Measurements from ENCODE around the gene TMEM109. TPM values are rescaled to one million over a fixed set of nuclear protein-coding genes. Genes with fewer than 3 reads are reported as not detected.

The TMEM109 gene
- total RNA-seq, 1 experiment from 2014 or later: 17.6 TPM

- Histone ChIP-seq H3K9me3 (no peaks in the 10 kb centered on the region), H3K36me3 (no peaks in the 10 kb centered on the region), H3K27me3 (no peaks in the 10 kb centered on the region), H3K4me3 (no peak overlapping the region)
- DNase-seq: no peak
Measured at GRCh38 chr11:60928563-60929001, 14.6 kb downstream of the TMEM109 start.

DNA sequence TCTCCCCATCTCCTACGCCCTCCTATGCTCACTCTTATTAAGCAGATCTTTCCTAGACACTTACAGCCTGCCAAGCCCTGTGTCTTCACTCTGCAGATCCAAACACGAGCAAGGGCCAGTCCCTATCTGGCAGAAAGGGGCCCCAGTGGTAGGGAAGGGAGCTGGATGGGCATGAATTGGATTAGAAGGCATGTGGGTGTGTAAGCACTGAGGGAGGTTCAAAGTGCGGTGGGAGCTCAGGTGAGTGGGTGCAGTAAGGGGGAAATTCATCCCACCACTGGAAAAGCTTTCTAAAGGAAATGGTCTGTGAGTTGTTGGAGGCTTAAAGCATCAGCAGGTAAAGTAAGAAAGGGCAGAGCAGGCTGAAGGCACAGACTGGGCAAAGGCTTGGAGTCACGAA is 15.8 kb downstream of the TMEM109 start:
- Histone ChIP-seq H3K36me3 (no peaks in the 10 kb centered on the region), H3K4me3 (no peak overlapping the region), H3K9me3 (no peaks in the 10 kb centered on the region), H3K27me3 (no peaks in the 10 kb centered on the region)
- no peak for DNase-seq

DNA sequence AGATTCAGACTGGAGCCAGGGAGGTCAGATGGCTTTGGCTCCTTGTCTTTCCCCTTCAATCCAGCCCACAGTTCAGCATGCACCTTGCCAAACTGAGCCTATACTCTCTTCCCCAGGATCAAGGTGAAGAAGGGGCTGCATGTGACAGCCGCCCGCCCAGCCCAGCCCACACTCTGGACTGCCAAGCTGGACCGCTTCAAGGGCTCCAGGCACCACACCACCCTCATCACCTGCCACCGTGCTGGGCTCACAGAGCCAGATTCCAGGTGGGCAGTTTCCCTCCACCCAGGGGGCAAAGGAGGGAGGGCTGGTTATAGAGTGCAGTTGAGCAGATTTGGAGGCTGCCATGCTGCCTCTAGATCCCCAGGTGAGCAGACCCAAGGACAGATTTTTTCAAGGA is 16.4 kb downstream of the TMEM109 start:
- H3K9me3 ChIP-seq: no peaks in the 10 kb centered on the region
- H3K27me3 ChIP-seq: no peaks in the 10 kb centered on the region
- DNase-seq: no peak
- H3K4me3 ChIP-seq: no peak overlapping the region
- H3K36me3 ChIP-seq: no peaks in the 10 kb centered on the region

DNA sequence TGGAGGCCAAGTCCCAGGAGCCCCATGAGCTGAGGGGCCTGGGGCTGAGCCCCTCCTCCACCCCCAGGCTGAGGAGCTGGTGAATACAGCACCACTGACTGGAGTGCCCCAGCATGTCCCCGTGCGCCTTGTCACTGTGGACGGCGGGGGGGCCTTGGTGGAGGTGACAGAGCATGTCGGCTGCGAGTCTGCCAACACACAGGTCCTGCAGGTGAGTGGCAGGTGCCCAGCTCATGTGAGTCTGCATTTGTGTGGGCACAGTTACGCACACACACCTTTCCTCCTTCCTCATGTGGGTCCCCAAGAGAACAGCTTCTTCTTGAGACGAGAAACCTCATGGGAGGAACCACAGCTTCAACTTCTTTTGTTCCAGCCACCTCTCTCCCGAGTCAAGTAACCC is 18.0 kb downstream of the TMEM109 start:
- H3K27me3 ChIP-seq: no peaks in the 10 kb centered on the region
- H3K9me3 ChIP-seq: no peaks in the 10 kb centered on the region
- no peak for DNase-seq
- H3K4me3 ChIP-seq: no peak overlapping the region
- H3K36me3 ChIP-seq: no peaks in the 10 kb centered on the region

GRCh38 chr11:60932605-60933356 is 18.8 kb downstream of the TMEM109 start:
- Histone ChIP-seq H3K36me3 (no peaks in the 10 kb centered on the region), H3K9me3 (no peaks in the 10 kb centered on the region), H3K4me3 (no peak overlapping the region), H3K27me3 (no peaks in the 10 kb centered on the region)
- DNase-seq: no peak

DNA sequence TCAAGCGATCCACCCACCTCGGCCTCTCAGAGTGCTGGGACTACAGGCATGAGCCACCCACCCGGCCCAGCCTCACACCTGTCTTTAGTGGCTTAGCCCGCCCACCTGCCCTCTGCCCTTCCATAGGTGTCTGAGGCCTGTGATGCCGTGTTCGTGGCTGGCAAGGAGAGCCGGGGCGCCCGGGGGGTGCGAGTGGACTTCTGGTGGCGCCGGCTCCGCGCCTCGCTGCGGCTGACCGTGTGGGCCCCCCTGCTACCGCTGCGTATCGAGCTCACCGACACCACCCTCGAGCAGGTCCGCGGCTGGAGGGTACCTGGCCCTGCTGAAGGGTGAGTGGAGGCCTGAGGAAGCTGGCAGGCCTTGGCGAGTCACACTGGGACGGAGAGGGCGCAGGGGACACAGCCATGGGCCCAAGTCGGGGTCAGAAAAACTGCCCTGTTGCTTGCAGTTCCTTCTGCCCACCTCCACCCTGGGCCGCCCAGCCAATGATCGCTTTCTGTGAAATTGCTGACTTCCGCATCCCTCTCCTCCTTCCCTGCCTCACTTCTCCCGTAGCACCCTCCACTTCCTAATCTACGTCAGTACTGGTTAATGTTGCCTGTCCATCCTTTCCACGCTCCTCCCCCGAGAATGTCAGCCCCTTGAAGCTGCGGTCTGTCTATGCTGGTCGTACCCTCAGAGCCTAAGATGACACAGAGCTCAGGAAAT is 19.6 kb downstream of the TMEM109 start:
- no peak for DNase-seq
- Histone ChIP-seq H3K4me3 (no peak overlapping the region), H3K36me3 (no peaks in the 10 kb centered on the region), H3K9me3 (no peaks in the 10 kb centered on the region), H3K27me3 (no peaks in the 10 kb centered on the region)

DNA sequence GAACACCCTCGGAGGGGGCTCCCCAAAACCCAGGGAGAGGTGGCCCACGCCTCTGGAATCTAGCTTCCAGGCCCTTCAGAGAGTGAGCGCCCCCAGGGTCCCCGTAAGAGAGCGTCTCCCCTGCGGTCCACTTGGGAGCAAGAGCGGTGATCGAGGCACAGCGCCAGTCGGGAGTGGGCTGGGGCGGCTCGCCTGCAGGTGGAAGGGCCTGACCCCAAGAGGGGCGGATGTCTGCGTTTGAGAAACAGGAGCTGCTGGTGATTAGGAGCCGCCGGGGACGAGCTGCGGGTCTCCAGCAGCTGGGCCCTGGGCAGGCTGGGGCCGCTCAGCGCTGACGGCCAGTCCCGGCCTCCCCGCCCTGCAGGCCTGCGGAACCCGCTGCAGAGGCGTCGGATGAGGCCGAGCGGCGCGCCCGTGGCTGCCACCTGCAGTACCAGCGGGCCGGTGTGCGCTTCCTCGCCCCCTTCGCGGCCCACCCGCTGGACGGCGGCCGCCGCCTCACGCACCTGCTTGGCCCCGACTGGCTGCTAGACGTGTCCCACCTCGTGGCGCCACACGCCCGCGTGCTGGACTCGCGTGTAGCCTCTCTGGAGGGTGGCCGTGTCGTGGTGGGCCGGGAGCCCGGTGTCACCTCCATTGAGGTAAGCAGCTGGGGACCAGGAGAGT is 20.3 kb downstream of the TMEM109 start:
- Histone ChIP-seq H3K36me3 (no peaks in the 10 kb centered on the region), H3K27me3 (no peaks in the 10 kb centered on the region)
- DNase-seq: no peak

DNA sequence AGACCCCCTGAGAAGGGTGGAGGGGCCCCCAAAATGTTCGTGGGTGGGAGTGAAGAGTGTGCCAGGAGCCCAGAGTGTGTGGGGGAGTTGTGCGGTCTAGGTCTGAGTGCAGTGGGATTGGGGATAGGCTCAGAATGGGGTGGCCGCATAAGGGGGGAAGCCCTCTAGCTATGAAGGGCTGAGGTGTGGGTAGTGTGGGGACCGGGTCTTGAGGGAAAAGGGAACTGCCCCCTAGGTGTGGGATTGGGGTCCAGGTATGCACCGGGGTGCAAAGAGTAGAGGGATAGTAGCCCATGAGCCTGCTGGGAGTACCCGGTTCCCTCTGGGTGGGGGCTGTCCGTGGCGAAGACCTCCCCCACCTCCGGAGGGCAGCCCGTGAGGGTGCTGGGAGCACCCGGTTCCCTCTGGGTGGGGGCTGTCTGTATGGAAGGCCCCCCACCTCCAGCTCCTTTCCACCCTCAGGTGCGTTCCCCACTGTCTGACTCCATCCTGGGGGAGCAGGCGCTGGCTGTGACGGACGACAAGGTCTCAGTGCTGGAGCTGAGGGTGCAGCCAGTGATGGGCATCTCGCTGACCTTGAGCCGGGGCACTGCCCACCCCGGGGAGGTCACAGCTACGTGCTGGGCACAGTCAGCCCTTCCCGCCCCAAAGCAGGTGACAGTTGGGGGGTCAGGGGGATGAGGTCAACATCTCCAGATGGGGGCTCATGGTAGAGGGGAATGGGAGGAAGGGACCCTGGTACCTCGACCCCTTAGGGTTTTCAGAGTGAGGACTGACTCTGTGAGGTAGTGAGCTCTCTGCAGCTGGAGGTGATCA is 21.0 kb downstream of the TMEM109 start:
- Histone ChIP-seq H3K27me3 (no peaks in the 10 kb centered on the region), H3K4me3 (no peak overlapping the region), H3K36me3 (no peaks in the 10 kb centered on the region), H3K9me3 (no peaks in the 10 kb centered on the region)
- DNase-seq: no peak

More for the DNA sequence above, 20.3 kb downstream of the TMEM109 start:
- Histone ChIP-seq H3K9me3 (no peaks in the 10 kb centered on the region), H3K4me3 (no peak overlapping the region)

- Histone ChIP-seq H3K9me3 (no peaks in the 10 kb centered on the region), H3K4me3 (no peak overlapping the region), H3K36me3 (no peaks in the 10 kb centered on the region), H3K27me3 (no peaks in the 10 kb centered on the region)
- no peak for DNase-seq
Measured at GRCh38 chr11:60935676-60936442, 21.9 kb downstream of the TMEM109 start.

GRCh38 chr11:60936467-60937143 is 22.6 kb downstream of the TMEM109 start:
- Histone ChIP-seq H3K9me3 (no peaks in the 10 kb centered on the region), H3K4me3 (no peak overlapping the region), H3K36me3 (no peaks in the 10 kb centered on the region), H3K27me3 (no peaks in the 10 kb centered on the region)
- no peak for DNase-seq

- Histone ChIP-seq H3K36me3 (no peaks in the 10 kb centered on the region), H3K9me3 (no peaks in the 10 kb centered on the region), H3K27me3 (no peaks in the 10 kb centered on the region), H3K4me3 (no peak overlapping the region)
- no peak for DNase-seq
Measured at GRCh38 chr11:60937144-60937527, 23.2 kb downstream of the TMEM109 start.

DNA sequence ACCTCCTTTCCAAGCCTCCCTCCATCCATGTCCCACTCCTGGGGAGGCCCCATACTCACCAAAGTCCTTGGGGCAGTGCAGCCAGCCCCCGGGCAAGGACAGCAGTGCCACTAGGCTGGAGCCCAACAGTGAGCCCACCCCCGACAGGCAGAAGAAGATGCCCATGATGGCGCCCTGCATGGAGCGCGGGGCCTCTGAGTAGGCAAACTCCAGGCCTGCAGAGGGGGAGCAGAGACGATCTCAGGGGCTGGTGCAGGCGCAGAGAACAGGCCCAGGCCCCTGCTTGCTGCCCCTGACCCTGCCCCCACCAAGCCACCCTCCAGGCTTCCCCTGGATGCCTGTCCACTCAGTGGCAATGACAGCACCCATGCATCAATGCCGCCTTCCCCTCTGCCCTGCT is 23.9 kb downstream of the TMEM109 start:
- H3K36me3 ChIP-seq: no peaks in the 10 kb centered on the region
- H3K9me3 ChIP-seq: no peaks in the 10 kb centered on the region
- no peaks in the 10 kb centered on the region for H3K27me3 ChIP-seq
- DNase-seq: no peak
- H3K4me3 ChIP-seq: no peak overlapping the region

GRCh38 chr11:60938500-60938899 is 24.5 kb downstream of the TMEM109 start:
- Histone ChIP-seq H3K27me3 (no peaks in the 10 kb centered on the region), H3K4me3 (no peak overlapping the region), H3K9me3 (no peaks in the 10 kb centered on the region), H3K36me3 (no peaks in the 10 kb centered on the region)
- DNase-seq: no peak

- no peaks in the 10 kb centered on the region for H3K36me3 ChIP-seq
- H3K4me3 ChIP-seq: no peak overlapping the region
- H3K9me3 ChIP-seq: no peaks in the 10 kb centered on the region
- DNase-seq: no peak
- no peaks in the 10 kb centered on the region for H3K27me3 ChIP-seq
Measured at GRCh38 chr11:60939301-60939700, 25.3 kb downstream of the TMEM109 start.

- Histone ChIP-seq H3K4me3 (no peak overlapping the region), H3K27me3 (no peaks in the 10 kb centered on the region), H3K36me3 (no peaks in the 10 kb centered on the region), H3K9me3 (no peaks in the 10 kb centered on the region)
- no peak for DNase-seq
Measured at GRCh38 chr11:60939855-60940254, 25.9 kb downstream of the TMEM109 start.

All from MG63 (cell line).